Measurements from ENCODE around the gene GLIPR2.
A peak's percentile ranks its signal among the peaks of the same experiment; 100 is the strongest.
"Not testable (repeated sequence)": the region's sequence is repeated elsewhere in the genome, so short reads cannot be mapped to it uniquely, and the experiment has no call there.

GLIPR2 gene, protein sequence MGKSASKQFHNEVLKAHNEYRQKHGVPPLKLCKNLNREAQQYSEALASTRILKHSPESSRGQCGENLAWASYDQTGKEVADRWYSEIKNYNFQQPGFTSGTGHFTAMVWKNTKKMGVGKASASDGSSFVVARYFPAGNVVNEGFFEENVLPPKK

GRCh38 chr9:36136272-36136893, at the start of gene GLIPR2:
Gene GLIPR2, plus strand, starts transcription at chr9:36136733. Its CDS starts 46 bp downstream, at chr9:36136779.
- peak; percentile 27 for TF ChIP-seq CTCF (IDR thresholded peaks at IDR 0.05)
- no peak for TF ChIP-seq ZFX (IDR thresholded peaks at IDR 0.05; ENCODE audit: borderline replicate concordance)

GRCh38 chr9:36087054-36087453, 49.5 kb upstream of the GLIPR2 start:
- not testable (repeated sequence) for H3K27ac ChIP-seq

More at GRCh38 chr9:36136272-36136893, at the start of gene GLIPR2:
- no peak within 1 kb of the TSS for H3K27ac ChIP-seq

- TF ChIP-seq CTCF (IDR thresholded peaks at IDR 0.05), result no peak
- TF ChIP-seq ZFX (IDR thresholded peaks at IDR 0.05; ENCODE audit: borderline replicate concordance), result no peak
- H3K27ac ChIP-seq, result no peak overlapping the region
These were observed 48.5 kb upstream of the GLIPR2 start for GRCh38 chr9:36088020-36088419.

DNA sequence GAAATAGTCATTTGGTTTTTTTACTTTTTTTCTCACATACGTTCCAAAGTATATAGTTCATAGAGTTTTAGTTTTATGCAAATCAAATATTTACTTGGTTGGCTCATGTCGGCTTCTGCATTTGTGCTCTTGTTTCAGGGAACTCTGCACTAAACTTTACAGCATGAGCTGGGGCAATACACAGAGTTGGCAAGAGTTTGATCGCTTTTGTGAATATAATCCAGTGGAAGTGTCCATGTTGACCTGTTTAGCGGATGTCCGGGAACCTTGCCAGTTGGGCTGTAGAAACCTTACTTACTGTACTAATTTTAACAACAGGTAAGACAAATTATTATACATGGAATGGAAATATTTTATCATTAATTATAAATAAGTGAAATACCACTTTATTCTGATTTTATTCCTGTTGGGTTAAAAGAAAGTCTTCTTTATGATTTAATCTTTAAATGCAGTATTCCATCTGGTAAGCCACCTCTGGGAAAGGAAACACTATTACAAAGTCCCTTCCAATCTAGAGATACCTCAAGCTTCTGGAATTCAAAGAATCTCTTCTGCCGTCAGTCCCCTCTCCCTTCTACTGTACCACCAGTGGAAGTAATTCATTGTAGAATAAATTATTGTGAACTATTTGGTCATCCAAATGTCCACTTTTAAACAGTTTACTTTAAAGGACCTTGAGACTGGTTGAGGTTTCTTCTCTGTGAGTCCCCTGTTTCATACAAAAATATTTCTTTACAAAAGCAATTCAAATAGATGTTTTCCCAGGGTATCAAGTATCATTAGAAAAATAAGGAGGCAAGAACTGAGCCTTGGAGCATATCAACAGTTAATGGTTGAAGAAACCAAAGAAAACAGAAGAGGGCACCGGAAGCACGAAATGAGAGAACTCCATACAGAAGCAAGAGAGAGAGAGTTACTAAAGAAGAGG, 45.2 kb upstream of the GLIPR2 start:
- peak; percentile 18; the same call in 1 of the 2 replicates for TF ChIP-seq CTCF (IDR thresholded peaks at IDR 0.05)
- TF ChIP-seq ZFX (IDR thresholded peaks at IDR 0.05; ENCODE audit: borderline replicate concordance), result no peak
- no peak overlapping the region for H3K27ac ChIP-seq

- TF ChIP-seq ZFX (IDR thresholded peaks at IDR 0.05; ENCODE audit: borderline replicate concordance), result no peak
- TF ChIP-seq CTCF (IDR thresholded peaks at IDR 0.05), result no peak
- no peak overlapping the region for H3K27ac ChIP-seq
These were observed 44.5 kb upstream of the GLIPR2 start for GRCh38 chr9:36092014-36092413.

- H3K27ac ChIP-seq, result no peak overlapping the region
- no peak for TF ChIP-seq CTCF (IDR thresholded peaks at IDR 0.05)
- no peak for TF ChIP-seq ZFX (IDR thresholded peaks at IDR 0.05; ENCODE audit: borderline replicate concordance)
These were observed 43.9 kb upstream of the GLIPR2 start for GRCh38 chr9:36092509-36093215.

GRCh38 chr9:36093384-36093783, 43.1 kb upstream of the GLIPR2 start:
- TF ChIP-seq CTCF (IDR thresholded peaks at IDR 0.05), result no peak
- TF ChIP-seq ZFX (IDR thresholded peaks at IDR 0.05; ENCODE audit: borderline replicate concordance), result no peak
- no peak overlapping the region for H3K27ac ChIP-seq

Data from 22Rv1 (cell line).